Neural progenitor cell (in vitro differentiated cells): Measurements from ENCODE around the gene CAPZB.

ENCODE experiments used
- CTCF ChIP-seq: fragments of 200-600 bp; sonication (generic); IDR thresholded peaks from 2 replicates; pipeline ENCODE4 v1.5.1; 2017; ENCODE audit warnings: antibody characterized with exemption, mild to moderate bottlenecking
- EZH2 ChIP-seq: fragments of 200-600 bp; sonication (generic); IDR thresholded peaks from 2 replicates; pipeline ENCODE4 v1.6.1; 2017; ENCODE audit warnings: antibody characterized with exemption, mild to moderate bottlenecking, moderate library complexity

GRCh38 chr1:19464696-19465095, 20.6 kb downstream of the CAPZB start:
- no peak for TF ChIP-seq CTCF
- no peak for TF ChIP-seq EZH2
